Panc1 (cell line): Measurements from ENCODE around the gene MAP2.

ENCODE experiments used
- CTCF ChIP-seq: fragments of 450-650 bp; IDR thresholded peaks from 2 replicates; pipeline ENCODE4 v1.5.1; 2017; ENCODE audit warnings: mild to moderate bottlenecking
- POLR2AphosphoS5 ChIP-seq: IDR thresholded peaks from 2 replicates; pipeline ENCODE4 v1.6.1; 2012; ENCODE audit warnings: mild to moderate bottlenecking, low read depth, low read length, moderate library complexity
- REST ChIP-seq, 2 experiments: IDR thresholded peaks; 2 replicates each; pipeline ENCODE4 v1.6.1; 2011 to 2012; ENCODE audit warnings: low read depth in 2 of 2, control low read depth in 1 of 2, low read length in 1 of 2, mild to moderate bottlenecking in 1 of 2, moderate library complexity in 1 of 2; ENCODE audit not compliant: insufficient read depth in 1 of 2
- SIN3A ChIP-seq: IDR thresholded peaks from 2 replicates; pipeline ENCODE4 v1.6.1; 2012; ENCODE audit warnings: low read depth, mild to moderate bottlenecking, low read length, moderate library complexity, borderline replicate concordance; ENCODE audit not compliant: insufficient read depth
- TCF7L2 ChIP-seq: IDR thresholded peaks from 2 replicates; pipeline ENCODE4 v1.6.1; 2011; ENCODE audit warnings: mild to moderate bottlenecking, low read depth, low read length, inconsistent platforms

- no peak for TF ChIP-seq CTCF
- no peak for TF ChIP-seq SIN3A
- TF ChIP-seq REST (IDR thresholded peaks at IDR 0.05; ENCODE audit: insufficient read depth in 1 of 2, low read depth in 2 of 2, low read length in 1 of 2), result no peak
- no peak for TF ChIP-seq POLR2AphosphoS5
- no peak for TF ChIP-seq TCF7L2
Measured at GRCh38 chr2:209519906-209520305, 96.1 kb downstream of the MAP2 start.
